Suppressor macrophage (primary cell): ENCODE data around the gene MPHOSPH8.
A peak's percentile ranks its signal among the peaks of the same experiment; 100 is the strongest.
"Not testable (repeated sequence)": the region's sequence is repeated elsewhere in the genome, so short reads cannot be mapped to it uniquely, and the experiment has no call there.

Source experiments
- DNase-seq, 4 experiments: peaks; one replicate each; pipeline ENCODE4 v3.0.0-alpha.2; 2020 to 2022

Gene MPHOSPH8

DNA sequence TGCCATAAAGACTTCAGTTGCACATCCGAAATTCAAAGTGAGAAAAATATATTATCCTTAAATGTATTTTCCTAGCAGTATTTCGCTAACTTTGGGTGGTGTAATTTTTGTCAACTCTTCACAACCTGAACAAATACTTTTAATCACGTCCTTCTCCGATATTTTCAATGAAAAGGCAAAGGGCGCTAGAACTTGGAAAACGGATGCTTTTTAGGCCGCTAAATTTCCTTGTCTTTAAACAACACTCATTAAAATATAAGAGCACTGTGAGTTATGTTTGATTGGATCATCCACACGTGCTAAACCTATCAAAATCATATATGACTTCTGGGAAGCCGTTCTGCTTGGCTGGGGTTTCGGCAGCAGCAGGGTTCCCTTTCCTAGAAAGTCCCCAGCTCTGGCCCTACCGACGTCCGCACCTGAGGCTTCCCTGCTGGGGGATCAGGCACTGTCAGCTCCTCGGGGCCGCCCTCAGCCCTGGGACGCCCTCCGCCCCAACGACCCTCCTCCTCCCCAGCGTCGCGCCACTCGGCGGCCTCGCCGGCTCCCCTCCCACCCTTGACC lies 462 bp upstream of the MPHOSPH8 start:
- no peak for DNase-seq

DNA sequence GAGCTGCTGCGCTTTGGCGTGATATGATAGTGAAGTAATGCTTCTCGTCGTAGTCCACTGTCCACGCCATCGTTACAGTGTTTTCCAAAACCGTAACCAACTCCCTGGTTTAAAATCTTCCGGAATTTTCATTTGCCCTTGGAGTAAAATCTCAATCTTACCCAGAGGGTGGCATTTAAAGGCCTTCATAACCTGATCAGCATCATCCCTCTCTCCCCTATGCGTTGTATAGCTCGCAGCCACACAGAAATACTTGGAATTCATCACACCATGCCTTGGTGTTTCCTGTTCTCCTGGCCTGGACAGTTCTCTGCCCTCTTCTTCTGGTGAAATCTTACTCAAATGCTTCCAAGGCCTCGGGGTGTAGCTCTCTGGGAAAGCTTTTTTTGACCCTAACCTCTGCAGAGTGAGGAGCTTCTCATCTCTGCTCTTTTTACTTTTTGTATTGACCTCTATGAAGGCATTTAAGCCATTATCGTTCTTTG lies 839 bp downstream of the MPHOSPH8 start:
- peak in 3 of 4 experiments; percentile 5 to 12 (median 9) for DNase-seq

DNA sequence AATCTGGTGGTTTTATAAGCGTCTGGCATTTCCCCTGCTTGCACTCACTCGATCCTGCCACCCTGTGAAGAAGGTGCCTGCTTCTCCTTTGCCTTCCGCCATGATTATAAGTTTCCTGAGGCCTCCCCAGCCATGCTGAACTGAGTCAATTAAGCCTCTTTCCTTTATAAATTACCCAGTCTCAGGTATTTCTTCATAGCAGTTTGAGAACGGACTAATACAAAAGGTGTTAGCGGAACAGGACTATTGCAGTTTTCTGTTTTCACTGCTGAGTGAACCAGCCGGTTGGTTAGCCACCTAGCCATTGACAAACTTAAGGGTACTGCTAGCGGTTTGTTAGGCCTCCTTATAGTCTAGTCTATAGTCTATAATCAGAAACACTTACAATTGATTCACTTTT lies 2.5 kb downstream of the MPHOSPH8 start:
- not testable (repeated sequence) for DNase-seq

DNA sequence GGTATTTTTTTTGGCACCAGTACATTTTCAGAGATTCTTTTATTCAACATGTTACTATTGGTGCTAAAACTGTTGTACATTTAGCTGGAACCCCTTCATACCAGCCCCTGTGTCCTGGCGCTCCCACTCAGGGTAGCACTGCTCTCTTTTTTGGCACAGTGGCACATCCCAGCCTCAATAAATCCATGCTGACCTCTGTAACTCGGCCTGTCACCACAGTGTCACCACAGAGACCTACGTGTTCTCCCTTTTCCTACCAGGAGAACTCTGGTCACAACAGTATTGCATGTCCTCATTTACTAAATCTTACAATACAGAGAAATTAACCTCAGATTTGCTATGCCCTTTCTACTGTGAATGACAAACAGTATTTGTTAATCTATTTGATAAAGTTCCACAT lies 10.2 kb downstream of the MPHOSPH8 start:
- DNase-seq: no peak

DNA sequence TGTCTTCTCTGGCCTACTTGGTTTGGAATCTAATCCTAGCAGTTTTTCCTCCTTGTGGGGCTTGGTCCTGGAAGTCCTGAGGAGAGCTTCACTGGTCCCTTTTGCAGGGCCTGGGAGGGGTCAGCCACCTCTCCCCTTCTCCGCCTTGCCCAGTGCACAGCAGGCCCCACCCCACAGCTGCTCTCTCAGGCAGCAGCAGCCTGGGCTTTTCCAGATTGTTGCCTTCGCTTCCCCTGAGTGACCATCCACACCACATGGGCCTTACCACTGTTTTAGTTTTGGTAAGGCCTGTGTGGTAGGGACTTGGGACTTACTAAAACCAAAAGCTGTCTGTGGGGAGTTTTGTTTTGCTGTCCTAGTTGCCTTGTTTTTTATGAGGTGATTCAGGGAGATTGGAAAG lies 11.5 kb downstream of the MPHOSPH8 start:
- no peak for DNase-seq

DNA sequence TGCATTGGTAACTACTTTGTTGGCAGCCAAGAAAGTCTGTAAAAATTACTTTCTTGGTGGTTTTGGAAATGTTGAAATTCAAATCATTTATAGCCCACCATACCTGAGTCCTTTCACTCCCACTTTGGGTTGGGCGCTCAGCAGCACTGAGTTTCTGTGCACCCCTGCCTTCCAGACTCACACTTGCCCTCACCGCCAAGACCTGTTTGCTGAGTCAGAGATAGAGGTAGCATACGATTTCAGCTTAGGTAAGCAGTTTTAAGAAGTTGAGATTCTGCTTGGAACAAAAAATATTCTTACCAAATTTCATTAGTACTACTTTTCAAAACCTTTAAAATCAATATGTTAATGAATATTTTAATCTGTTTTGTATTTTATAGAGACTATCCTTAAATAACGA lies 12.6 kb downstream of the MPHOSPH8 start:
- no peak for DNase-seq

DNA sequence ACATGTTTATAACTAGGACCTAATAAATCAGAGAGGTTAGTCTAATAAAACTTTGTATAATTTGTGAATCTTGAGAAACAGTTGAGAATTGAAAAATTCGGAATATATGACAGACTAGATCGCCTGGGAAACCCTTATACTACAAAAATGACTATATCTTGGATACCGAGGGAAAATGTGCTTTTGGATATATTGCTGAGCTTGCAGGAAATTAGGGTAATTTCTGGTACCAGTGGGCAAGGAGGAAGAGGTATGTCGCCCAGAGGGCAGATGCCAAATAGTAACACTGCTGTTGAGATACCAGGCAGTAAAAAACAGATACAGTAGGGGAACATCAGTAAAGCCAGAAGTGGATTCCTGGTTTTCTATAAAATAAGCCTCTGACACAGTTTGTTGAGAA lies 17.3 kb downstream of the MPHOSPH8 start:
- DNase-seq: no peak

DNA sequence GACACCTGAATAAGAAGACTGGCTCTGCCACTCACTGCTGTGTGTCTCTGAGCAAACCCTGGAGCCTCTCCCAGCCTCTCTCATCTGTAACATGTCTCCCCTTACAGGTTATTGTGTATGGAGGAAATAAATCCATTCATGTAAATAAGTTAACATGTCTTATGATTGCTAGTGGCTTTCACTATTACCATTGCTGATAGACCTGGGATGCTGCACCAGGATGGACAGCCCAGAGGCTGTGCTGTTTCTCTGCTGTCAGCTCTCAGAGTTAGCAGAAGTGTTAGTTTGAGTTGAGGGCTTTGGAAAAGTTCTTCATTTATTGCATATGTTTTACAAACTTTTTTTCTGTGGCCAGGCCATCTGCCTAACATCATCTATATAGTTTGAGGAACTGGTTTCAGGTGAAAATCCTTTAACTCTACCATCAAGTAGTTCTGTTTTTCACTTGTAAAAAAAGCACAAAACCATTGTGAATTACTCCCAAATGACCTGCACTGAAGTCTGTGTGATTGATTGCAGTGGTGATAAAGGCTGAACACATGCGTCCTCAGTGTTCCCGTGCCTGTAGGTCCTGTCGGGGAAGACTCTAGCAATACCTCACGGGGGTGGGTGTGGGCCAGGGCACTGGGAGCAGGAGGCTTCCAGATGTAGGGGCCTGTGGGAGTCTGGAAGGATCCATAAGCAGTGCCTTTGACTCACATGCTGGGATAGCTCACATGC lies 24.6 kb downstream of the MPHOSPH8 start:
- no peak for DNase-seq

DNA sequence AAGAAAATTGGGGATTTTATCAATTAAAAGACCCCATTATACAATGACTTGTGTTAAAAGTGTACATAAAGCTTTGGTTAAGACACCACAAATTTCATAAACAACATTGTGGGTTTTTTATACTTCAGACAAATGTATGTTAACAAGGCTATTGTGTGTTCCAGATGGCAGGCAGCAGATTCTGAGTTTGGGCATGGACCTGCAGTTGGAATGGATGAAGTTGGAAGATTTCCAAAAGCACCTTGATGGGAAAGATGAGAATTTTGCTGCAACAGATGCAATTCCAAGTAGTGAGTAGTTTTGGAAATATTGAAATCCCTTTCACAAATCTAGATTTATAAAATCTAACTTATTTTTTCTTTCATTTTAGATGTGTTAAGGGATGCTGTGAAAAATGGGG lies 25.4 kb downstream of the MPHOSPH8 start:
- DNase-seq: no peak

DNA sequence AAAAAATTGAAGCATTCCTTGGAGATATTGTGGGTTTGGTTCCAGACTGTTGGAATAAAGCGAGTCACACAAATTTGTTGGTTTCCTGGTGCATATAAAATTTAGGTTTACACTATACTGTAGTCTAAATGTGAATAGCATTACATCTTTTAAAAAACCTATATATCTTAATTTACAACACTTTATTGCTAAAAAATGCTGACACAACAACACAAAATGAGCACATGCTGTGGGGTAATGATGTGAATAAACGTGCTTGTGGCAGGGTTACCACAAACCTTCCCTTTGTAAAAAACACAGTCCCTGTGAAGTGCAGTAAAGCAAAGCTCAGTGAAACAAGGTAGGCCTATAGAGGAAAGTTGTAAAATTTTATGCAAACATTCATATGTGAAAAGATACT lies 27.7 kb downstream of the MPHOSPH8 start:
- no peak for DNase-seq

DNA sequence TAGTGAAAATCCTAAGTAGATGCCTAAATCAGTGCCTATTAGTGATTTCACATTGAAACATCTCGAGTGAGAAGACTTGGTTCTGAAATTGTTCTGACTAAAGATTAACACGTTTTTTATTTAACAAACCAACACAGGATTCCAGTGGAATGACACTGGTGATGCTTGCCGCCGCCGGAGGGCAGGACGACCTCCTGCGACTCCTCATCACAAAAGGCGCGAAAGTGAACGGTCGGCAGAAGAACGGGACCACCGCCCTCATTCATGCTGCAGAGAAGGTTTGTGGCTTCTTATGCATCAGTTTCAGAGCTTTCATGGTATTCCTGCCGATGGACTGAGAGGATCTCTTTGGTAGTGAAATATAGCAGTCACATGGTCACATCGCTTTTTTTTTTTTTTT lies 28.1 kb downstream of the MPHOSPH8 start:
- DNase-seq: no peak

DNA sequence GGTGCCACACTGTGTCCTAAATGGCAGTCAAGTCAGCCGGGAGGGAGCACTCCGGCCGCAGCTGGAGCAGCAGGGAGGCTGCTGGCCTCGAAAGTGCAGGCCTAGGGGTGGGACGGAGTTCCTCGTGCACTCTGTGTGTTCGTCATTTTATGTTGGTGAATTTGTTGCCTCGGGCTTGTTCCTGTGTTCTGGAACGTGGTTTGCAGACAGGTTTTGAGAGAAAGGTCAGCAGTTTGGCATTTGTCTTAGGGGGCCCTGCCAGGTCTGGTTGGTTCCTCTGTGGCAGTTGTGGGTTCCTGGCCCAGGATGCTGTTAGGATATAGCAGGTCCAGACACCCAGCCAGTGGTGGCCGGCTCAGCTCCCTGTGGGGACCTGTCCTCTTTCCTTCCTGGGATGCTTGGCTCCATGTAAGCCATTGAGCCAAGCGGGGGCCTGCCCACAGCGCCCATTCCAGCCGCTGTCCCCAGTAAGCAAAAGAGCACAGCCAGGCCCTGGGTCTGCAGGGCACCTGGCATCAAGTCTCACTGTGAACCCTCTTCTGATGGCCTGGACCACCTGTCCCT lies 30.0 kb downstream of the MPHOSPH8 start:
- DNase-seq: no peak

DNA sequence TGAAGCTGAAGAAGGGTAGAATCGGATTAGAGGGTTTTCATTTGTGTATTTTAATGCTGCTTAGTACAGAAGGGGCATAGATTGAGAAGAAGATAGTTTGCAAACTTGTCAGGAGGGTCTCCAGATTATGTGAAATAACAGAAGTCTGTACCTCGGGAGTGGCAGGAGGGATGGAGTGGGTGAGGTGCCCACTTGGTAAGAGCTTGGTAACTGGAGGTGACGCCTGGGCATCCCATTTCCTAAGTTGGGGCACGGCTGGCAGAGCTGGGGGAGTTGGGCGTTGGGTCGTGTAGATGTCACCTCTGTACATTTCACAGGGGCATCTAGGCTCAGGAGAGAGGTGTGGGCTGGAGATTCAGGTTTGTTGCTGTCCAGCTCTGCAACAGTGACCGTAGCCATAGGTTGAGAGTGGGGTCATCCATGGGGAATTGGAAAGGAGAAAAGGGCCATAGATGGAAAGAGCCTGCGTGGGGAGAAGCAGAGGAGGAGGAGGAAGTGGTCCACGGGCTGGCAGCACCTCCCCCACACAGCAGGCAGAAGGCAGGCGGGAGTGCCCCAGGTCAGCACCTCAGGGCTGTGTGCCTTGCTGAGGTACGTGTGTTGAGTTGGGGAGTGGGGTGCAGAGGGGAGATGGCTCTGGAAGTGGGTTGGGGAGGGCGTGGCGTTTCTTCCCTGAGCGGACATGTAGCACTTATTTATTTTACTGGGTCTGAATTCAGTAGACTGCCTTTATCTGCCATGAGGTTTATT lies 31.2 kb downstream of the MPHOSPH8 start:
- DNase-seq: no peak

DNA sequence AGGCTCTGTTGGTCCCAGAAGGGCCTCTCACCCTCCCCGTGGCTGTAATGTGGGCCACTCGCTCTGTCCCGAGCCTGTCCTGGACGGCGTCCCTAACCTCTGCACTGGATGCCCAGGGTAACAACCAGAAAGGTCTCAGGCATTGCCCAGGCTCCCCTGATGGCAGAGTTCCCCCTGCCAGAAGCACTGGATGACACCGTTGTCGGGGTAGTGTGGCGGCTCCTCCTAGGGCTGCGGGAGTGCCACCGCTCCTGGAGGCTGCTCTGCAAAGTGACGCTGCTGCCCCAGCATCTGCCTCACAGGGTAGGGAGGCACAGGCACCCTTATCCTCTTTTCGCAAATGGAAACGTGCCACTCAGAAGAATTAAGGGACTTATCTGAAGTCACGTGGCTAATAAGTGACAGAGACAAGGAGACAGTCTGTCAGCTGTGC lies 32.0 kb downstream of the MPHOSPH8 start:
- DNase-seq: no peak

DNA sequence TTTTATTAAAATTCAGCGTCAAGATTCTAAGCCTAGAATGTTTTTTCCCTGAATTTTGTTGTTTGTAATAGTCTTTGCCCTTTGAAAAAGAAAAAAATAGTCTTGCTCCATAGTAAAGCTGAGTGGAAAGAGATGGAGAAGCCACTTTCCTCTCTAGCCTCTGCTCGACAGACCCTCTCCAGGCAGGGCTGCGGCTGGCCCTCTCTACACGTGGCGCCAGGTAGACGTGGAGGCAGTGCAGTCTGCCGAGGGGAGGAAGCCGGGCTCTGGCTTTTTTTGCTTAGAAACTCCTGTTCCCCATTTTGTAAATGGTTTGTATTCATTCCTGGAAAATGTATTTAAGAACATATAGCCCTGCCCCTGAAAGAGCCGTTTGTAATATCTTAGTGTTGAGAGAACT lies 35.3 kb downstream of the MPHOSPH8 start:
- DNase-seq: no peak

DNA sequence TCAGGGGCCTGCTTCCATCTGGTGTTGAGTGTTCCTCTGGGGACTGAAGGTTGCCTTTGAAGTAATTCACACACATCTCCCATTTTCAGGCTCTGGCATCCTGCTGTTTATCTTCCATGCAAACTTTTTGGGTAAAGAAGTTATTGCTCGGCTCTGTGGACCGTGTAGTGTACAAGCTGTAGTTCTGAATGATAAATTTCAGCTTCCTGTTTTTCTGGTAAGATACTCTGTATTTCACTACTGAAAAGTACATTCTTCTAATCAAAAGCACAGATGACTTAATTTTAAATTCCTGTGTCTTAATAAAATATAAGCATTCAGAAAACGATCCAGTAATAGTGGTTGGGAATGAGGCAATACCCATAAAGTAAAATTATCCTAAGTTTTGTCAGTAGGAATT lies 36.7 kb downstream of the MPHOSPH8 start:
- no peak for DNase-seq

DNA sequence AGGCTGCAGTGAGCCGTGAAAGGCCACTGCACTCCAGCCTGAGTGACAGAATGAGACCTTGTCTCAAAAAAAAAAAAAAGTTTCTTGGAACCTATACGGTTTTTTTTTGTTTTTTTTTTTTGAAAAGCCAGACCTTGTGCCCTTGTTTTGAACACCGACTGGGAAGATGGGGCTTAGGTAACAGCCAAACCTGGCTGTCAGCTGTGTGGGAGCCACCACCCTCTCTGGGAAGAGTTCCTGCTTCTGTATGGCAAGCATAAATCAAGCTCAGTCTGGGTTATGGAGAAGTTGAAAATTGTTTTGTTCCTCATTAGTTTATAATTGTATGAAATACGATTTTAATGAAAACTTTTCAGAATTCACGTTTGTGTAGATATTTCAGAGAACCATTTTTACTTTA lies 39.5 kb downstream of the MPHOSPH8 start:
- peak in 3 of 4 experiments; percentile 8 to 36 (median 18) for DNase-seq

DNA sequence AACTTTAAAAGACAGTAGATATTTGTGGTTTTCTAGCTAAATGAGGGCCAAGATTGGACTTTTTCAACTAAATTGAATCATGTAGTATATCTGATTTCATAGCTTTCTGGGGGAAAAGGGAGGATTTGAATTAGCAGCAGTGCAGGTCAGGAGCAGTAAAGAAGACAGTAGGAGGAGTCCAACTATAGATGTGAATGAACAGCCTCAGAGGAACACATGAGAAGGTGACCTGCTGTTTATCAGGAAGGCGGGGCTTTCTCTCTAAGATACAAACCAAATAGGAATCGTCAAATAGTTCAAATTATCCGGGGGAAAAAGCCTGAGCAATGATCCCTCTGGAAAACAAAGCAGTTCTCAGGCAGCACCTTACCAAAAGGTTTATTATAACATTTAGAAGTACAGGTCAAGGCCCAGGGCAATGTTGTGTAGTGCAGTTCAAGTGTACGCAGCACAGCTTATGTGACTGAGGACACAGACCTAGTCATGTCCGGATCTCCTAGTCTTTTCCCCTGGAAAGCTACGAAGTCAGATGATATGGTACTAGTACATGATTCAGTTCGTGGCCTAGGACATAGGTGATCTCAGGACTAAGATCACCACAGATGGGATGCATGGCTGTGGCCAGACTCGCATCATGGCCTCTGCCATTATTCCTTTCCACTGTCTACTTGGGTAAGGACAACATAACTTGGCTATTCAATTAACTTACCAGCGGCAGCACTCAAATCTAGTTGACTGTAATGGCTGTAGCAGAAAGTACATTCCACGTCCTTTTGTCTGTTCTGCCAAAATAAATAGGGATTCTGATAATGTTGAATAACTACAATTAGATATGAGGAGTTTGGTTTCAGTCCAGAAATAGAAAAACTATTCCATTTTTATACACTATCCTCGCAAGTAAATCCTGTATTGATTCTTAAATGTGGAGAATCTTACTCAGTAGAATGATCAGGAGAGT lies 40.3 kb downstream of the MPHOSPH8 start:
- no peak for DNase-seq

DNA sequence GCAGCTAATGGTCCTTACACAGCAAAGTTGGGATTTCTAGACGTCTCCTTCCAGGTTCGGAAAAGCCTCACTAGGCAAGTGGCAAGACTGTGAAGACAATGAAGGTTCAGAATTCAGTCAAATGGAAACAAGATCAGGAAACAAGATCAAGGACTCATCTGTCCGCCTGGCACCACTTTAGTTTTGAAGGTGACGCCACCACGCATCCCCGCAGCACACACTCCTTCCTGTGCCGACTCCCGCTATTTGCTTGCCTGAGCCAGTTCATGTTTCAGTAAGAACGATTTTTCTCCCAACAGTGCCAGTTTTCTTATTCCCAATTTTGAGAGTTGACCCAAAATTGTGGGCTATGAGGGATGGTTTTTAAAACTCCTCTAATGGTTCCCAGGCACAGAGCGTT lies 41.4 kb downstream of the MPHOSPH8 start:
- no peak for DNase-seq

DNA sequence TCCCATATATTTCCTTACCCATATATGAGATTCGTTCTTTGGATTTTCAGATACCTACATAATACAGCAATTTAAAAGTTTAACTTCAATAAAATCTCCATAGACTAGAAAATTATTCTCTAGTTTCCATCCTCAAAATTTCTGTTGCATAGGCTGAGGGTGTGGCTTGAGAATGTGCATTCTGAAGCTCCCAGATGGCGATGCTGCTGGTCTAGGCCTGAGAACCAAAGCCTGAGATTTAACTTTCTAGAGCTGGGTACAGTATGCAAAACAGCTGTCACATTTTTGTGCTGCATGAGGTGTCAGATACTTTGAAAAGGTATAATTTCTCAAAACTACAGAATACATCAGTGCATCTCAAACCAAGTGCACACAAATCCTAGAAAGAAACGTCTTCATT lies 42.7 kb downstream of the MPHOSPH8 start:
- DNase-seq: no peak

DNA sequence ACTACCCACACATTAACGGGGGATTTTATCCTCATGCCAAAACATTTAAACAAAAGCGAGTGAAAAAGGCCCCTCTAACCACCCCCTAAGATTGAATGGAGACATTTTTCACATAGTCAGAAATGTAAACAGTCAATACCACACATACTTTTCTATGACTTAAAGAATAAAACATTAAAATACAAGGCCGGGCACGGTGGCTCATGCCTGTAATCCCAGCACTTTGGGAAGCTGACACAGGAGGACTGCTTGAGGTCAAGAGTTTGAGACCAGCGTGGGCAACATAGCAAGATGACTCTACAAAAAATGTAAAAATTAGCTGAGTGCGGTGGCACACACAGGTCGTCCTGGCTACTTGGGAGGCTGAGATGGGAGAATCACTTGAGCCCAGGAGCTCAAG lies 47.3 kb downstream of the MPHOSPH8 start:
- DNase-seq: no peak

DNA sequence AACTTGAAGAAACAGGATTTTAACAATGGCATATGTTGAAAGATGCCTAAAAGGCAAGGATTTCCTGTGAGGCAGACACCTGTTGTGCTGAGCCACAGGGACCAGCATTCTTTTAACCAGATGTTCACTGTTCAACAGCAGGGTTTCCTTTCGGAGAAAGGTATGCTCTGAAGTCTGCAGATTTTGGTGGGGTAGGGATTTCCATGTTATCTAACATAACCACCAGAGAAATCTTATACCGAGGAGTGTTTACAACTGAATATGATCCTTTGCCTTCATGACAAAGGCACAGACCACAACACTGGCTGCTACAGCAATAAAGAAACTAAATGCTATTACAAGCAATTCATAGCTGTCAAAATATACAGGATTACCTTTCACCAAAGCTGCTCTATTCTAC lies 48.1 kb downstream of the MPHOSPH8 start:
- no peak for DNase-seq
